ENCODE results near the gene KLRD1. TPM values are rescaled to one million over a fixed set of nuclear protein-coding genes. Genes with fewer than 3 reads are reported as not detected.
"Not testable (repeated sequence)": the region's sequence is repeated elsewhere in the genome, so short reads cannot be mapped to it uniquely, and the experiment has no call there.

The KLRD1 gene
- total and polyA plus RNA-seq, 2 experiments from 2014 or later = 0.03 to 0.27 TPM

GRCh38 chr12:10365696-10366405 lies 58.2 kb downstream of the KLRD1 start (continued):
- TF ChIP-seq ZNF462 (CRISPR knock-in tag; IDR thresholded peaks at IDR 0.05) = no peak
- no peak for TF ChIP-seq JUNB (IDR thresholded peaks at IDR 0.05; ENCODE audit: unreplicated experiment)
- no peak for TF ChIP-seq EZH2 (IDR thresholded peaks at IDR 0.05; ENCODE audit: low read depth, unreplicated experiment)

GRCh38 chr12:10366875-10367274 lies 59.2 kb downstream of the KLRD1 start:
- no peak for ATAC-seq
- Histone ChIP-seq H3K4me2 (no peak overlapping the region), H3K27ac (ENCODE audit: low read depth) (no peak overlapping the region), H2AFZ (no peak overlapping the region), H4K20me1 (replicated peaks; ENCODE audit: insufficient read depth) (no peaks in the 10 kb centered on the region), H3F3A (replicated peaks; ENCODE audit: low read depth) (no peaks in the 10 kb centered on the region), H3K9me2 (ENCODE audit: insufficient read depth) (no peaks in the 10 kb centered on the region), H3K79me2 (replicated peaks; ENCODE audit: insufficient read depth) (no peaks in the 10 kb centered on the region), H3K4me1 (ENCODE audit: insufficient read depth) (peaks cover 50% of the 10 kb centered on the region), H3K27me3 (ENCODE audit: insufficient read depth) (no peaks in the 10 kb centered on the region), H3K36me3 (ENCODE audit: insufficient read depth) (no peaks in the 10 kb centered on the region), H3K4me3 (no peak overlapping the region)
- Mint-ChIP-seq H3K36me3 (ENCODE audit: low read depth) (peaks cover 7% of the 10 kb centered on the region), H3K4me1 (peaks cover 32% of the 10 kb centered on the region), H3K27me3 (ENCODE audit: insufficient read depth, low read depth, poor library complexity) (peaks cover 4% of the 10 kb centered on the region), H3K4me3 (no peak overlapping the region), H3K27ac (no peak overlapping the region), H3K9me3 (peaks cover 14% of the 10 kb centered on the region)
- DNase-seq (ENCODE audit: low spot score) = no peak
- TF ChIP-seq CTCF (conservative IDR thresholded peaks at IDR 0.05; ENCODE audit: low read depth in 2 of 2) (peak; percentile 39 to 51), CREB1 (CRISPR knock-in tag; IDR thresholded peaks at IDR 0.05; ENCODE audit: low read depth) (no peak), ZNF114 (CRISPR knock-in tag; IDR thresholded peaks at IDR 0.05) (no peak)

GRCh38 chr12:10367714-10368113 lies 60.0 kb downstream of the KLRD1 start:
- H3F3A ChIP-seq (replicated peaks; ENCODE audit: low read depth); H3K27ac ChIP-seq (ENCODE audit: low read depth); H3K4me3 ChIP-seq; ATAC-seq; H3K4me3 Mint-ChIP-seq; H3K27me3 Mint-ChIP-seq (ENCODE audit: insufficient read depth, low read depth, poor library complexity); H3K4me2 ChIP-seq; H4K20me1 ChIP-seq (replicated peaks; ENCODE audit: insufficient read depth); H3K36me3 Mint-ChIP-seq (ENCODE audit: low read depth); DNase-seq (ENCODE audit: low spot score); H2AFZ ChIP-seq; H3K27me3 ChIP-seq (ENCODE audit: insufficient read depth); H3K9me2 ChIP-seq (ENCODE audit: insufficient read depth); H3K36me3 ChIP-seq (ENCODE audit: insufficient read depth); H3K79me2 ChIP-seq (replicated peaks; ENCODE audit: insufficient read depth): not testable (repeated sequence)
- peaks cover 14% of the 10 kb centered on the region for H3K9me3 Mint-ChIP-seq
- peaks cover 38% of the 10 kb centered on the region for H3K4me1 Mint-ChIP-seq
- peaks cover 49% of the 10 kb centered on the region for H3K4me1 ChIP-seq (ENCODE audit: insufficient read depth)
- H3K27ac Mint-ChIP-seq = 0 out of 2 replicates have a peak overlapping the region, but pooled peaks have one; percentile 22
